Esophagus (tissue), 2 donors: ENCODE results near the gene HRC. TPM values are rescaled to one million over a fixed set of nuclear protein-coding genes. Genes with fewer than 3 reads are reported as not detected.

Experiments used
- H3K27ac ChIP-seq, 2 donors: one replicate each; pipeline ENCODE4 v1.5.1; 2013; ENCODE audit warnings: low read depth in 2 of 2, mild to moderate bottlenecking in 2 of 2, inconsistent platforms in 1 of 2, low read length in 1 of 2, moderate library complexity in 1 of 2
- H3K27me3 ChIP-seq, 2 donors: one replicate each; pipeline ENCODE4 v1.6.1; 2013; ENCODE audit warnings: low read length in 2 of 2, control low read depth in 1 of 2, mild to moderate bottlenecking in 1 of 2; ENCODE audit not compliant: insufficient read depth in 2 of 2, control insufficient read depth in 1 of 2
- H3K36me3 ChIP-seq, 2 donors: one replicate each; pipeline ENCODE4 v1.6.1; 2013; ENCODE audit warnings: low read length in 1 of 2; ENCODE audit not compliant: control insufficient read depth in 2 of 2, insufficient read depth in 2 of 2
- H3K4me1 ChIP-seq, 2 donors: one replicate each; pipeline ENCODE4 v1.6.1; 2013; ENCODE audit warnings: low read length in 1 of 2; ENCODE audit not compliant: control insufficient read depth in 2 of 2, insufficient read depth in 2 of 2
- H3K4me3 ChIP-seq, 2 donors: one replicate each; pipeline ENCODE4 v1.5.1; 2013; ENCODE audit warnings: low read length in 2 of 2, mild to moderate bottlenecking in 2 of 2, low read depth in 1 of 2, moderate library complexity in 1 of 2
- H3K9me3 ChIP-seq, 2 donors: one replicate each; pipeline ENCODE4 v1.6.1; 2013; ENCODE audit warnings: mild to moderate bottlenecking in 2 of 2, low read depth in 1 of 2, low read length in 1 of 2, moderate library complexity in 1 of 2; ENCODE audit not compliant: control insufficient read depth in 2 of 2, insufficient read depth in 1 of 2
- WGBS, 2 donors: extraction: QIAGEN DNeasy Blood & Tissue Kit; methylation state at CpG; one replicate each; pipeline ENCODE4 v1.1.7; 2013; 5-methylcytosine and 5-hydroxymethylcytosine counted together
- polyA plus RNA-seq, 2 donors: library from polyadenylated mRNA; stranded (reverse); fragments of 200-250 nt; gene quantifications; one replicate each; pipeline ENCODE4 v1.2.3, GENCODE V29; 2013
- donor health status: healthy with polysubstance abuse.
- donor health status: Bipolar disorder and iron deficiency.

HRC gene, protein sequence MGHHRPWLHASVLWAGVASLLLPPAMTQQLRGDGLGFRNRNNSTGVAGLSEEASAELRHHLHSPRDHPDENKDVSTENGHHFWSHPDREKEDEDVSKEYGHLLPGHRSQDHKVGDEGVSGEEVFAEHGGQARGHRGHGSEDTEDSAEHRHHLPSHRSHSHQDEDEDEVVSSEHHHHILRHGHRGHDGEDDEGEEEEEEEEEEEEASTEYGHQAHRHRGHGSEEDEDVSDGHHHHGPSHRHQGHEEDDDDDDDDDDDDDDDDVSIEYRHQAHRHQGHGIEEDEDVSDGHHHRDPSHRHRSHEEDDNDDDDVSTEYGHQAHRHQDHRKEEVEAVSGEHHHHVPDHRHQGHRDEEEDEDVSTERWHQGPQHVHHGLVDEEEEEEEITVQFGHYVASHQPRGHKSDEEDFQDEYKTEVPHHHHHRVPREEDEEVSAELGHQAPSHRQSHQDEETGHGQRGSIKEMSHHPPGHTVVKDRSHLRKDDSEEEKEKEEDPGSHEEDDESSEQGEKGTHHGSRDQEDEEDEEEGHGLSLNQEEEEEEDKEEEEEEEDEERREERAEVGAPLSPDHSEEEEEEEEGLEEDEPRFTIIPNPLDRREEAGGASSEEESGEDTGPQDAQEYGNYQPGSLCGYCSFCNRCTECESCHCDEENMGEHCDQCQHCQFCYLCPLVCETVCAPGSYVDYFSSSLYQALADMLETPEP
- polyA plus RNA-seq = under 1 TPM; 0.39 to 0.65 TPM

DNA sequence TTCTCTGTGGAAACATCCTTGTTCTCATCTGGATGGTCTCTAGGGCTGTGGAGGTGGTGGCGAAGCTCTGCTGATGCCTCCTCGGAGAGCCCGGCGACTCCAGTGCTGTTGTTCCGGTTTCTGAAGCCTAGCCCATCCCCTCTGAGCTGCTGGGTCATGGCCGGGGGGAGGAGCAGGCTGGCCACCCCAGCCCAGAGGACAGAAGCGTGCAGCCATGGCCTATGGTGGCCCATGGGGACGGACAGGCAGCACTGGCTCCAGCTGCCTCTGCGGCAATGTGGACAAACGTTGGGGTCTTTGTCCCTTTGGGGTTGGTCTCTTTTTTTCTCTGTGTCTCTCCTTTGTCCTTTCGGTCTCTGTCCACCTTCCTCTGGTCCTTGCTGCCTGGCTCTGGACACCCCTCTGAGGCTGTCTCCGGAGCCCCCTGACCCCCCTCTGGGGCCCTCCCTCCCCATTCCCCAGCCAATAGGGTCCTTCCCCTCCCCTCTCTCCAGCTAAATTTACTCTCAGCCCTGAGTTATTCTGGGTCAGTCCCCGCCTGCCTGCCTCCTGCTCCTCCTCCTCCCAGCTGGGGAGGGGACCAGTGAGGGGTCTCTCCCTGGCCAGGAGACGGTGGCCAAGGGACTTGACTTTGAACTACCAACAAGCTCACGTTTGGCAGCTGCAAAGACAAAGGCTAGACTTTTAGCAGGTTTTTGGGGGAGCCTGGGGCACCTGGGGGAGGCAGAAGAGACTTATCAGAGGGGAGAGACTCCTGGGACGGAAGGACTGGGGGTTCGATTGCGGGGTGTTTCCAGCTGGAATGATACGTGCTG, at the start of gene HRC:
Gene HRC, minus strand, starts transcription at position 392 of the 815 bp plus-strand sequence. Its CDS starts 159 bp downstream, at position 233.
- no peaks in the 10 kb centered on the region for H3K36me3 ChIP-seq
- H3K27ac ChIP-seq = no peak within 1 kb of the TSS
- H3K9me3 ChIP-seq = peaks cover 0 to 3% of the 10 kb centered on the region in 2 donors
- WGBS, 2 donors = 68 to 70% methylated on average over 18 to 19 of the region's 19 CpGs
- H3K4me1 ChIP-seq = peaks cover 2 to 9% of the 10 kb centered on the region in 2 donors
- H3K4me3 ChIP-seq = no peak within 1 kb of the TSS
- H3K27me3 ChIP-seq = no peaks in the 10 kb centered on the region

DNA sequence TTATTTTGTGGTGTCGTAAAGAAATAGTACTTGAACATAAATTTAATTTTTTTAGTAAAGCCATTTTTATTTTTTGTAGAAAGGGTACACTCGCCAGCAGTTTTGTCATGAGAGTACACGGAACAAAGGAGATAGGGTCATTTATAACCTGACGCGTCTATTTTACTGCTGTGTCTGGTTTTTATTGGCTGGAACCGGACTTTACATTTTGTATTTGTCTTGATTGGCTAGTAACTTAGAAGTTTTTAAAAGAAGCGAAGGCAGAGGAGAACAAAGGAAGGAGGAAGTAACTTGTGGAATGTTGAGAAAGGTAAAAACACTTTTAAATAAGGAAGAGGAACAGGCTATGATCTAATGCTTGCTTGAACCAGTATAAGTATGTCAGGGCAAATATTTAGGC, 45.8 kb upstream of the HRC start:
- WGBS, 2 donors = 91% methylated on average over 7 of the region's 7 CpGs
- Histone ChIP-seq H3K4me1 (no peaks in the 10 kb centered on the region), H3K36me3 (peaks cover 0 to 11% of the 10 kb centered on the region in 2 donors), H3K9me3 (no peaks in the 10 kb centered on the region), H3K27ac (no peak overlapping the region), H3K4me3 (no peak overlapping the region), H3K27me3 (no peaks in the 10 kb centered on the region)

DNA sequence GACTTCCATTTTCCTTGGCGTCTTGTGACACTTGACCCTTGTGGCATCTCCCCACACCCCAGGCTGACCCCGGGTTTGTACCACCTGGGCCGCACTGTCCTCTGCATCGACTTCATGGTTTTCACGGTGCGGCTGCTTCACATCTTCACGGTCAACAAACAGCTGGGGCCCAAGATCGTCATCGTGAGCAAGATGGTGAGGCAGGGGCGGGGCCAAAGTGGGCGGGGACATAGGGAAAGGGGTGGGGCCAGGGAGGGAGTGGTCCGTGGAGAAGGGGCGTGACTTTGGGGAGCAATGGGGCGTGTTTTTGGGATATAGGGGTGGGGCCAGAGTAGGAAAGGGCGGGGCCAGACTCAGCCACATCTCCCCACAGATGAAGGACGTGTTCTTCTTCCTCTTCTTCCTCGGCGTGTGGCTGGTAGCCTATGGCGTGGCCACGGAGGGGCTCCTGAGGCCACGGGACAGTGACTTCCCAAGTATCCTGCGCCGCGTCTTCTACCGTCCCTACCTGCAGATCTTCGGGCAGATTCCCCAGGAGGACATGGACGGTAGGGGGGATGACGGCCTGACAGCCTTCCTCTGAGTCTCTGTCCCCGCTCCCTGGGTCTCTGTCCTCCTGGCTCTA, 45.2 kb upstream of the HRC start:
- Histone ChIP-seq H3K27me3 (no peaks in the 10 kb centered on the region), H3K36me3 (peaks cover 0 to 11% of the 10 kb centered on the region in 2 donors), H3K9me3 (no peaks in the 10 kb centered on the region), H3K4me1 (no peaks in the 10 kb centered on the region), H3K4me3 (no peak overlapping the region), H3K27ac (no peak overlapping the region)
- WGBS, 2 donors = 90% methylated on average over 26 to 29 of the region's 29 CpGs

DNA sequence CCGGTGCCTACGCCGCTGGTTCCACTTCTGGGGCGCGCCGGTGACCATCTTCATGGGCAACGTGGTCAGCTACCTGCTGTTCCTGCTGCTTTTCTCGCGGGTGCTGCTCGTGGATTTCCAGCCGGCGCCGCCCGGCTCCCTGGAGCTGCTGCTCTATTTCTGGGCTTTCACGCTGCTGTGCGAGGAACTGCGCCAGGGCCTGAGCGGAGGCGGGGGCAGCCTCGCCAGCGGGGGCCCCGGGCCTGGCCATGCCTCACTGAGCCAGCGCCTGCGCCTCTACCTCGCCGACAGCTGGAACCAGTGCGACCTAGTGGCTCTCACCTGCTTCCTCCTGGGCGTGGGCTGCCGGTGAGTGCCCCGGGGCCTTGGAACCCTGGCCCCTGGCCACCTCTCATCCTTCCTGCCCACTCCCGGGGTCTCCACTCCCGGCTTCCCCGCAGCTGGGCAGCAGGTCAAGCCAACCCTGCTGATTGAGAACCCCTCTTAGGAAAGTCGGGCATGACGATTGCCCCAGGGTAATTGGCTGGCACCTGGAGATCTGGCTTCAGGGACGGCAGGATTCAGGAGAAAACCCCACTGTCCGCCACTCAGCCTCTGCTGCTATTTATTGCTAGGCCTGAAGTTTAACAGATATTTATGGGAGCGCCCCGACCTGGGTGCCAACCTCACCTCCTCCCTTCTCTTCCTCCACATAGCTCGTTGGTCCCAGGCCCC, 41.5 kb upstream of the HRC start:
- Histone ChIP-seq H3K36me3 (peaks cover 0 to 8% of the 10 kb centered on the region in 2 donors), H3K4me1 (no peaks in the 10 kb centered on the region), H3K27me3 (no peaks in the 10 kb centered on the region), H3K9me3 (no peaks in the 10 kb centered on the region), H3K27ac (no peak overlapping the region), H3K4me3 (no peak overlapping the region)
- 57 to 63% methylated on average over 40 of the region's 40 CpGs for WGBS, 2 donors

DNA sequence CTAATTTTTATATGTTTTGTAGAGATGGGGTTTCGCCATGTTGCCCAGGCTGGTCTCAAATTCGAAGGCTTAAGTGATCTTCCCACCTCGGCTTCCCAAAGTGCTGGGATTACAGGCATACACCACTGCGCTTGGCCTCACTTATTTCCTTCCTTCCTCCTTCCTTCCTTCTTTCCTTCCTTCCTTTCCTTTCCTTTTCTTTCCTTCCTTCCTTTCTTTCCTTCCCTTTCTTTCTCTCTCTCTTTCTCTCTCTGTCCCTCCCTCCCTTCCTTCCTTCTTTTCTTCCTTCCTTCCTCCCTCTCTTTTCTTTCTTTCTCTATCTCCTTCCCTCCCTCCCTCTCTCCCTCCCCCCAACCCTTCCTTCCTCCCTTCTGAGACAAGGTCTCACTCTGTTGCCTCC, 39.2 kb upstream of the HRC start:
- 90 to 92% methylated on average over 4 of the region's 4 CpGs for WGBS, 2 donors
- Histone ChIP-seq H3K4me3 (no peak overlapping the region), H3K4me1 (no peaks in the 10 kb centered on the region), H3K36me3 (peaks cover 0 to 16% of the 10 kb centered on the region in 2 donors), H3K9me3 (peaks cover 0 to 3% of the 10 kb centered on the region in 2 donors), H3K27me3 (no peaks in the 10 kb centered on the region), H3K27ac (no peak overlapping the region)

DNA sequence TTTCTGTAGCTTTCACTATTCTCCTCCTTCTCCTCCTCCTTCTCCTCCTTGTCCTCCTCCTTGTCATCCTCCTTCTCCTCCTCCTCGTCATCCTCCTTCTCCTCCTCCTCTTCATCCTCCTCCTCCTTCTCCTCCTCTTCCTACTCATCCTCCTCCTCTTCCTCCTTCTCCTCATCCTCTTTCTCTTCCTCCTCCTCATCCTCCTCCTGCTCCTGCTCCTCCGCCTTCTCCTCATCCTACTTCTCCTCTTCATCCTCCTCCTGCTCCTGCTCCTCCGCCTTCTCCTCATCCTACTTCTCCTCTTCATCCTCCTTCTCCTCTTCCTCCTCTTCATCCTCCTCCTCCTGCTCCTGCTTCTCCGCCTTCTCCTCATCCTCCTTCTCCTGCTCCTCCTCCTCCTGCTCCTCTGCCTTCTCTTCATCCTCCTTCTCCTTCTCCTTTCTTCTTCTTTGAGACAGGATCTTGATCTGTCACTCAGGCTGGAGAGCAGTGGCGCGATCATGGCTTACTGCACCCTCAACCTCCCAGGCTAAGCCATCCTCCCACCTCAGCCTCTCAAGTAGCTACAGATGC, 38.7 kb upstream of the HRC start:
- Histone ChIP-seq H3K4me1 (no peaks in the 10 kb centered on the region), H3K27me3 (no peaks in the 10 kb centered on the region), H3K9me3 (peaks cover 0 to 3% of the 10 kb centered on the region in 2 donors), H3K4me3 (no peak overlapping the region), H3K36me3 (peaks cover 0 to 18% of the 10 kb centered on the region in 2 donors), H3K27ac (no peak overlapping the region)
- WGBS, 2 donors = 95 to 99% methylated on average over 6 of the region's 6 CpGs

DNA sequence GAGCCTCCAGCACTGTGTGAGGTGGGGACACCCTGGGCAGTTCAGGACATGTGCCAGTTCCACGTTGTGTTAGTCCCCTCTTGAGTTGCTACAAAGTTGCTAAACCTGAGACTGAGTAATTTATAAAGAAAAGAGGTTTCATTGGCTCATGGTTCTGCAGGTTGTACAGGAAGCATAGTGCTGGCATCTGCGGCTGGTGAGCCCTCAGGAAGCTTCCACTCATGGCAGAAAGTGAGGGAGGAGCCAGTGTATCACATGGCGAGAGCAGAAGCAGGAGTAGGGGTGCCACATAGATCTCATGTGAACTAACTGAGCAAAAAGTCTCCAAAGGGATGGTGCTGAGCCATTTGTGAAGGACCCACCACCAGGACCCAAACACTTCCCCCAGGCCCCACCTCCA, 35.6 kb upstream of the HRC start:
- H3K27ac ChIP-seq = no peak overlapping the region
- 88 to 90% methylated on average over 3 of the region's 3 CpGs for WGBS, 2 donors
- no peaks in the 10 kb centered on the region for H3K4me1 ChIP-seq
- H3K4me3 ChIP-seq = no peak overlapping the region
- H3K36me3 ChIP-seq = peaks cover 0 to 21% of the 10 kb centered on the region in 2 donors
- H3K9me3 ChIP-seq = peaks cover 0 to 3% of the 10 kb centered on the region in 2 donors
- no peaks in the 10 kb centered on the region for H3K27me3 ChIP-seq

DNA sequence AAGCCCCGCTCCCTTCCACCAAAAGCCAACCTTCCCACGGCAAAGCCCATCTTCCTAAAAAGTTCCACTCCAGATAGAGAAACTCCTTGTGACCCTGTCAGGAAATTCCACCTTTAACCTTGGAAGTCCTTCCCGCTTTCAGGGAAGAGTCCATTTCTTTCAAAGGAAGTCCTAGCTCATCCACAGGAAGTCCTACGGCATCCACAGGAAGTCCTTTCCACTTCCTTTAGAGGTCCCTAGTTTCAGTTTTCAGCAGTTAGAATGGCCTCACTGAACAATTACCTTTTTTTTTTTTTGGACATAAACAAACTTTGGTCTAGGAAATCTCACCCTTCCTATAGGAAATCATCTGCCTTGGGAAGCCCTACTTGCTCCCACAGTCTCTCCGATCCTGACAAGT, 34.1 kb upstream of the HRC start:
- 81 to 83% methylated on average over 5 of the region's 5 CpGs for WGBS, 2 donors
- Histone ChIP-seq H3K4me3 (no peak overlapping the region), H3K27ac (no peak overlapping the region), H3K36me3 (peaks cover 0 to 21% of the 10 kb centered on the region in 2 donors), H3K27me3 (no peaks in the 10 kb centered on the region), H3K9me3 (peaks cover 0 to 3% of the 10 kb centered on the region in 2 donors), H3K4me1 (no peaks in the 10 kb centered on the region)
